HepG2 (cell line): ENCODE measurements around the gene PXT1. TPM values are rescaled to one million over a fixed set of nuclear protein-coding genes. Genes with fewer than 3 reads are reported as not detected.

ENCODE experiments used
- ATAC-seq: fragments of 200-7000 bp; cut with Tn5 transposase; 3 replicates; pipeline ENCODE4 v1.9.1; 2020; ENCODE audit warnings: mild to moderate bottlenecking, moderate library complexity
- BruUV-seq: library from RNA; stranded (reverse); fragments of 400-500 nt; replicated peaks from 2 replicates; lab custom pipeline; 2021; lab: Mats Ljungman, UMichigan
- CTCF ChIA-PET: fragments of 300-600 bp; formaldehyde crosslinking; extraction: SDS; loops from one replicate; lab custom pipeline; 2021; ENCODE audit warnings: low total read pairs, inconsistent platforms, low intra/inter-chr PET ratio; lab: Yijun Ruan, JAX
- POLR2A ChIA-PET: fragments of 350-600 bp; sonication (Branson Sonifier 250); formaldehyde crosslinking; loops from one replicate; lab custom pipeline; 2020; ENCODE audit warnings: antibody characterized with exemption, inconsistent platforms; lab: Yijun Ruan, JAX
- DNase-seq: peaks from one replicate; pipeline ENCODE4 v3.0.0-alpha.2; 2015; ENCODE audit warnings: low spot score
- FAIRE-seq: peaks from 3 replicates; lab custom pipeline; 2011; peaks lifted over from hg19 to GRCh38; lab: Jason Lieb, UNC
- H2AFZ ChIP-seq: one replicate; pipeline ENCODE4 v1.6.1; 2011; ENCODE audit warnings: low read length, inconsistent platforms
- H3K27ac ChIP-seq: fragments of 300-600 bp; 3 replicates; pipeline ENCODE4 v1.8.0; 2011; ENCODE audit warnings: mixed run types, mild to moderate bottlenecking, mixed read lengths, low read length, inconsistent platforms; ENCODE audit not compliant: insufficient read depth; ENCODE audit errors: extremely low read length
- H3K27me3 ChIP-seq, 2 experiments: fragments of 200-600 bp in 1 of 2; 2 replicates in 1 of 2; 3 replicates in 1 of 2; pipeline versions ENCODE4 v1.6.0 to v1.8.0; 2011; ENCODE audit warnings: low read length in 2 of 2, mild to moderate bottlenecking in 2 of 2, moderate library complexity in 2 of 2, inconsistent platforms in 1 of 2; ENCODE audit not compliant: insufficient read depth in 2 of 2, control insufficient read depth in 1 of 2
- H3K36me3 ChIP-seq, 2 experiments: fragments of 200-600 bp in 1 of 2; replicated peaks in 1 of 2; 2 replicates in 1 of 2; 3 replicates in 1 of 2; pipeline versions ENCODE4 v1.5.1 to v1.8.0; 2011; ENCODE audit warnings: low read length in 2 of 2, inconsistent platforms in 1 of 2; ENCODE audit not compliant: insufficient read depth in 2 of 2, control insufficient read depth in 1 of 2
- H3K4me1 ChIP-seq: 2 replicates; pipeline ENCODE4 v1.5.1; 2012; ENCODE audit warnings: low read length, inconsistent platforms; ENCODE audit not compliant: insufficient read depth
- H3K4me2 ChIP-seq: 2 replicates; pipeline ENCODE4 v1.6.0; 2011; ENCODE audit warnings: low read depth, low read length, inconsistent platforms
- H3K4me3 ChIP-seq, 3 experiments: fragments of 200-600 bp in 1 of 3; sonication (generic), shearing (Covaris generic) in 1 of 3; replicated peaks in 1 of 3; 2 replicates each; pipeline ENCODE4 v1.5.1; 2011 to 2016; ENCODE audit warnings: low read length in 3 of 3, inconsistent platforms in 2 of 3, low read depth in 2 of 3, mild to moderate bottlenecking in 2 of 3, control low read depth in 1 of 3, mixed read lengths in 1 of 3; ENCODE audit not compliant: insufficient read depth in 1 of 3
- H3K79me2 ChIP-seq: one replicate; pipeline ENCODE4 v1.6.1; 2011; ENCODE audit warnings: low read length, inconsistent platforms; ENCODE audit not compliant: insufficient read depth
- H3K9ac ChIP-seq: 2 replicates; pipeline ENCODE4 v1.6.0; 2011; ENCODE audit warnings: mild to moderate bottlenecking, low read depth, low read length, inconsistent platforms; ENCODE audit not compliant: insufficient read depth
- H3K9me3 ChIP-seq: 2 replicates; pipeline ENCODE4 v1.5.1; 2012; ENCODE audit warnings: mild to moderate bottlenecking, low read length
- H4K20me1 ChIP-seq: 2 replicates; pipeline ENCODE4 v1.6.0; 2011; ENCODE audit warnings: inconsistent platforms, mild to moderate bottlenecking, low read length, moderate library complexity; ENCODE audit not compliant: insufficient read depth
- GTF2F1 ChIP-seq: fragments of 150-350 bp; IDR thresholded peaks from 2 replicates; pipeline ENCODE4 v1.6.1; 2014; ENCODE audit warnings: low read length
- HNRNPK ChIP-seq: fragments of 200-400 bp; formaldehyde crosslinking; IDR thresholded peaks from 2 replicates; pipeline ENCODE4 v1.6.1; 2018; ENCODE audit warnings: low read length, low read depth, moderate library complexity, mild to moderate bottlenecking; ENCODE audit not compliant: poor library complexity, severe bottlenecking
- KLF15 ChIP-seq: sonication (generic); formaldehyde crosslinking; IDR thresholded peaks from 2 replicates; pipeline ENCODE4 v1.8.1; 2023; ENCODE audit warnings: borderline replicate concordance, mild to moderate bottlenecking, inconsistent platforms, missing genetic modification reagents, mixed read lengths
- MTF2 ChIP-seq: sonication (generic); formaldehyde crosslinking; IDR thresholded peaks from 2 replicates; pipeline ENCODE4 v1.5.0; 2020; ENCODE audit warnings: missing genetic modification reagents, borderline replicate concordance
- NFE2 ChIP-seq: sonication (generic); formaldehyde crosslinking; IDR thresholded peaks from 2 replicates; pipeline ENCODE4 v1.4.0; 2020; ENCODE audit warnings: missing genetic modification reagents
- ZNF549 ChIP-seq: sonication (generic); formaldehyde crosslinking; IDR thresholded peaks from 2 replicates; pipeline ENCODE4 v1.5.0; 2020; ENCODE audit warnings: missing genetic modification reagents
- ZNF703 ChIP-seq: sonication (generic); formaldehyde crosslinking; IDR thresholded peaks from 2 replicates; pipeline ENCODE4 v1.5.1; 2020; ENCODE audit warnings: missing genetic modification reagents, mild to moderate bottlenecking, moderate library complexity, borderline replicate concordance
- WGBS: methylation state at CpG from one replicate; pipeline ENCODE4 v1.1.6; 2017; ENCODE audit warnings: low lambda C conversion rate; 5-methylcytosine and 5-hydroxymethylcytosine counted together
- in situ Hi-C: cut with HindIII; loops from 2 replicates; pipeline ENCODE4 v1.10.0; 2017; ENCODE audit warnings: low pct_unique_long_range_greater_than_20kb; ENCODE audit not compliant: extremely low pct_ligation_motif_present
- intact Hi-C: fragments of 100-400 bp; cut with micrococcal nuclease; formaldehyde crosslinking; loops from one replicate; pipeline ENCODE4 v1.10.0; 2022; ENCODE audit not compliant: unreplicated experiment
- polyA plus RNA-seq, 8 experiments: library from polyadenylated mRNA; depleted of rRNA in 3 of 8; stranded (reverse) in 7 of 8; unstranded in 1 of 8; fragments of >200 nt; fragmentation: Illumina TruSeq in 4 of 8; extraction: Trizol in 4 of 8; gene quantifications; 2 replicates each; pipeline versions ENCODE4 v1.2.1 to v1.2.3, GENCODE V29; 2011 to 2016; ENCODE audit warnings: low read depth in 4 of 8, missing spikeins in 1 of 8, mixed read lengths in 1 of 8; ENCODE audit not compliant: insufficient read depth in 1 of 8
- total RNA-seq, 5 experiments: library from RNA; depleted of rRNA; stranded (reverse); fragments of >200 nt; fragmentation: Illumina TruSeq; extraction: Trizol; gene quantifications; 2 replicates each; pipeline ENCODE4 v1.2.3, GENCODE V29; 2016; ENCODE audit warnings: low read depth in 1 of 5
- TF ChIP-seq, protein P1 (sequence below): sonication (generic); formaldehyde crosslinking; IDR thresholded peaks from 2 replicates; pipeline ENCODE4 v1.4.0; 2020; ENCODE audit warnings: missing genetic modification reagents
- TF ChIP-seq, protein P2 (sequence below): sonication (generic); formaldehyde crosslinking; IDR thresholded peaks from 2 replicates; pipeline ENCODE4 v1.5.1; 2020; ENCODE audit warnings: mild to moderate bottlenecking, moderate library complexity, missing genetic modification reagents
- TF ChIP-seq, protein P3 (sequence below): sonication (generic); formaldehyde crosslinking; IDR thresholded peaks from 2 replicates; pipeline ENCODE4 v1.4.0; 2020; ENCODE audit warnings: missing genetic modification reagents, mild to moderate bottlenecking, borderline replicate concordance
- TF ChIP-seq, protein P4 (sequence below): sonication (generic); formaldehyde crosslinking; IDR thresholded peaks from 2 replicates; pipeline ENCODE4 v1.4.0; 2020; ENCODE audit warnings: missing genetic modification reagents

The PXT1 gene
- total and polyA plus RNA-seq, 2 of the 13 experiments (the other 11 are each of a cell fraction or from before 2014, with no cell fraction given): 0.04 TPM; not detected in 1

DNA sequence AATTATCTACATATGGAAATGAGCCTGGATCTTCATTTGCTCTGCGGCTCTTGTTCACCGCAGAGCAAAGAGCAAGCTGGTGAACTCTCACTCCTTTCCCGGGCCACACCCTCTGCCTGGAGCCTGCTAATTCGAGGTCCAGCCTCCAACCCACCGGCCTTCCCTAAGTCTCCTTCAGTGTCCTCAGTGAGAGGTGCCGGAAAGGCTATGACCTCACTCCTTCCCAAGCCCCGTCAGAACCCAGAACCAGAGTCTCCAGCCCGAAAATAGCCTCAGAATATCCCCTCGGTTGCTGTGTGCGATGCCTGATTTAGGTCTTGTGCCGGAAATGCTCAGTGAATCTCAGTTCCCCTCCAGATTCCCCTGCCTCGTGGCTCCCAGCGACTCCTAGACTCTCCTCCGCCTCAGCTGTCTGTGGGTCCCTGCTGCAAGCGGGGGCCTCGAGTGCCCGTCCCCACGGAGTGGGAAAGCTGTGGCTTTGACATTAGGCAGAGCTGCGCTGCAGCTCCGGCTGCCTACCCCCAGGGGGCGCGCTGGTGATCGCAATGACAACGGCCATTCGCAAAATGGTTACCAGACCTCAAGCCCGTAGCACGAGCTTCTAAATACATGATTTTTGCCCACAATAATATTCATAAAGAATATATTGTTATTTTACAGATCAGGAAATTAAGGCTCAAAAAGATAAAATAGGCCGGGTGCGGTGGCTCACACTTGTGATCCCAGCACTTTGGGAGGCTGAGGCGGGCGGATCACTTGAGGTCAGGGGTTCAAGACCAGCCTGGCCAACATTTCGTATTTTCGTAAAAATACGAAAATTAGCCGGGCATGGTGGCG, 101.8 kb downstream of the PXT1 start:
- peaks cover 2 to 21% of the 10 kb centered on the region in 2 experiments; a peak in 4 of 5 replicates for H3K27me3 ChIP-seq
- peak overlapping the region; percentile 19 to 69 (median 35); a peak in 5 of 6 replicates for H3K4me3 ChIP-seq
- H3K36me3 ChIP-seq: no peaks in the 10 kb centered on the region
- no peak overlapping the region for H3K27ac ChIP-seq
- no peaks in the 10 kb centered on the region for H3K79me2 ChIP-seq
- WGBS: 23% methylated on average over 26 of the region's 36 CpGs
- H3K9me3 ChIP-seq: no peaks in the 10 kb centered on the region
- H3K4me1 ChIP-seq: peaks cover 27% of the 10 kb centered on the region
- no peaks in the 10 kb centered on the region for H4K20me1 ChIP-seq
- POLR2A ChIA-PET: interaction anchor here (1.0 to 1.3 kb wide), 2 partner anchors 16 to 17 kb away, joined by 3 to 5 read pairs; no protein-coding TSS in a partner anchor
- ATAC-seq (peak; percentile 88), FAIRE-seq (peak; percentile 83), DNase-seq (peak; percentile 44)
- peak overlapping the region; percentile 96 for H2AFZ ChIP-seq
- in situ Hi-C loops (no loop called here), intact Hi-C loops (loop anchor here (1.0 kb wide), 1 partner anchor 19 kb away; no protein-coding TSS in a partner anchor)
- no TSS peak for BruUV-seq
- CTCF ChIA-PET: interaction anchor here (0.8 to 2.2 kb wide), 2 partner anchors 20 to 39 kb away, joined by 3 to 14 read pairs; no protein-coding TSS in a partner anchor
- peak overlapping the region; percentile 94 for H3K4me2 ChIP-seq
- H3K9ac ChIP-seq: no peak overlapping the region
- TF ChIP-seq GTF2F1 (no peak), KLF15 (CRISPR knock-in tag) (no peak), NFE2 (no peak), HNRNPK (no peak), ZNF703 (no peak), MTF2 (peak; percentile 73; the same call in 1 of the 2 replicates), ZNF549 (CRISPR knock-in tag) (no peak)
- TF ChIP-seq, protein P1, sequence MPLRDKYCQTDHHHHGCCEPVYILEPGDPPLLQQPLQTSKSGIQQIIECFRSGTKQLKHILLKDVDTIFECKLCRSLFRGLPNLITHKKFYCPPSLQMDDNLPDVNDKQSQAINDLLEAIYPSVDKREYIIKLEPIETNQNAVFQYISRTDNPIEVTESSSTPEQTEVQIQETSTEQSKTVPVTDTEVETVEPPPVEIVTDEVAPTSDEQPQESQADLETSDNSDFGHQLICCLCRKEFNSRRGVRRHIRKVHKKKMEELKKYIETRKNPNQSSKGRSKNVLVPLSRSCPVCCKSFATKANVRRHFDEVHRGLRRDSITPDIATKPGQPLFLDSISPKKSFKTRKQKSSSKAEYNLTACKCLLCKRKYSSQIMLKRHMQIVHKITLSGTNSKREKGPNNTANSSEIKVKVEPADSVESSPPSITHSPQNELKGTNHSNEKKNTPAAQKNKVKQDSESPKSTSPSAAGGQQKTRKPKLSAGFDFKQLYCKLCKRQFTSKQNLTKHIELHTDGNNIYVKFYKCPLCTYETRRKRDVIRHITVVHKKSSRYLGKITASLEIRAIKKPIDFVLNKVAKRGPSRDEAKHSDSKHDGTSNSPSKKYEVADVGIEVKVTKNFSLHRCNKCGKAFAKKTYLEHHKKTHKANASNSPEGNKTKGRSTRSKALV (CRISPR knock-in tag): 0 out of 2 replicates have a peak, but pooled peaks have one; percentile 67
- TF ChIP-seq, protein P2, sequence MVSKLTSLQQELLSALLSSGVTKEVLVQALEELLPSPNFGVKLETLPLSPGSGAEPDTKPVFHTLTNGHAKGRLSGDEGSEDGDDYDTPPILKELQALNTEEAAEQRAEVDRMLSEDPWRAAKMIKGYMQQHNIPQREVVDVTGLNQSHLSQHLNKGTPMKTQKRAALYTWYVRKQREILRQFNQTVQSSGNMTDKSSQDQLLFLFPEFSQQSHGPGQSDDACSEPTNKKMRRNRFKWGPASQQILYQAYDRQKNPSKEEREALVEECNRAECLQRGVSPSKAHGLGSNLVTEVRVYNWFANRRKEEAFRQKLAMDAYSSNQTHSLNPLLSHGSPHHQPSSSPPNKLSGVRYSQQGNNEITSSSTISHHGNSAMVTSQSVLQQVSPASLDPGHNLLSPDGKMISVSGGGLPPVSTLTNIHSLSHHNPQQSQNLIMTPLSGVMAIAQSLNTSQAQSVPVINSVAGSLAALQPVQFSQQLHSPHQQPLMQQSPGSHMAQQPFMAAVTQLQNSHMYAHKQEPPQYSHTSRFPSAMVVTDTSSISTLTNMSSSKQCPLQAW (CRISPR knock-in tag): peak; percentile 76; the same call in 1 of the 2 replicates
- TF ChIP-seq, protein P3, sequence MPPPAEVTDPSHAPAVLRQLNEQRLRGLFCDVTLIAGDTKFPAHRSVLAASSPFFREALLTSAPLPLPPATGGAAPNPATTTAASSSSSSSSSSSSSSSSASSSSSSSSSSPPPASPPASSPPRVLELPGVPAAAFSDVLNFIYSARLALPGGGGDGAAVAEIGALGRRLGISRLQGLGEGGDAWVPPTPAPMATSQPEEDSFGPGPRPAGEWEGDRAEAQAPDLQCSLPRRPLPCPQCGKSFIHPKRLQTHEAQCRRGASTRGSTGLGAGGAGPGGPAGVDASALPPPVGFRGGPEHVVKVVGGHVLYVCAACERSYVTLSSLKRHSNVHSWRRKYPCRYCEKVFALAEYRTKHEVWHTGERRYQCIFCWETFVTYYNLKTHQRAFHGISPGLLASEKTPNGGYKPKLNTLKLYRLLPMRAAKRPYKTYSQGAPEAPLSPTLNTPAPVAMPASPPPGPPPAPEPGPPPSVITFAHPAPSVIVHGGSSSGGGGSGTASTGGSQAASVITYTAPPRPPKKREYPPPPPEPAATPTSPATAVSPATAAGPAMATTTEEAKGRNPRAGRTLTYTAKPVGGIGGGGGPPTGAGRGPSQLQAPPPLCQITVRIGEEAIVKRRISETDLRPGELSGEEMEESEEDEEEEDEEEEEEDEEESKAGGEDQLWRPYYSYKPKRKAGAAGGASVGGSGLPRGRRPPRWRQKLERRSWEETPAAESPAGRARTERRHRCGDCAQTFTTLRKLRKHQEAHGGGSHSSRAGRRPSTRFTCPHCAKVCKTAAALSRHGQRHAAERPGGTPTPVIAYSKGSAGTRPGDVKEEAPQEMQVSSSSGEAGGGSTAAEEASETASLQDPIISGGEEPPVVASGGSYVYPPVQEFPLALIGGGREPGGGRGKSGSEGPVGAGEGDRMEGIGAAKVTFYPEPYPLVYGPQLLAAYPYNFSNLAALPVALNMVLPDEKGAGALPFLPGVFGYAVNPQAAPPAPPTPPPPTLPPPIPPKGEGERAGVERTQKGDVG: 0 out of 2 replicates have a peak, but pooled peaks have one; percentile 19
- TF ChIP-seq, protein P4, sequence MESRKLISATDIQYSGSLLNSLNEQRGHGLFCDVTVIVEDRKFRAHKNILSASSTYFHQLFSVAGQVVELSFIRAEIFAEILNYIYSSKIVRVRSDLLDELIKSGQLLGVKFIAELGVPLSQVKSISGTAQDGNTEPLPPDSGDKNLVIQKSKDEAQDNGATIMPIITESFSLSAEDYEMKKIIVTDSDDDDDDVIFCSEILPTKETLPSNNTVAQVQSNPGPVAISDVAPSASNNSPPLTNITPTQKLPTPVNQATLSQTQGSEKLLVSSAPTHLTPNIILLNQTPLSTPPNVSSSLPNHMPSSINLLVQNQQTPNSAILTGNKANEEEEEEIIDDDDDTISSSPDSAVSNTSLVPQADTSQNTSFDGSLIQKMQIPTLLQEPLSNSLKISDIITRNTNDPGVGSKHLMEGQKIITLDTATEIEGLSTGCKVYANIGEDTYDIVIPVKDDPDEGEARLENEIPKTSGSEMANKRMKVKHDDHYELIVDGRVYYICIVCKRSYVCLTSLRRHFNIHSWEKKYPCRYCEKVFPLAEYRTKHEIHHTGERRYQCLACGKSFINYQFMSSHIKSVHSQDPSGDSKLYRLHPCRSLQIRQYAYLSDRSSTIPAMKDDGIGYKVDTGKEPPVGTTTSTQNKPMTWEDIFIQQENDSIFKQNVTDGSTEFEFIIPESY: peak; percentile 33; the same call in 1 of the 2 replicates
